HG02588 (cell line): Measurements from ENCODE around the gene FBXL16.

ENCODE experiments used
- ATAC-seq: cut with Tn5 transposase; IDR thresholded peaks from one replicate; pipeline ENCODE4 v1.9.1; 2021; ENCODE audit warnings: mild to moderate bottlenecking, moderate library complexity; ENCODE audit not compliant: unreplicated experiment

FBXL16 gene

GRCh38 chr16:645852-646678 is 59.5 kb downstream of the FBXL16 start:
- no peak for ATAC-seq

GRCh38 chr16:644556-644955 is 61.0 kb downstream of the FBXL16 start:
- ATAC-seq: no peak

GRCh38 chr16:643050-643368 is 62.6 kb downstream of the FBXL16 start:
- ATAC-seq: no peak
